Measurements from ENCODE around the gene SPESP1. TPM values are rescaled to one million over a fixed set of nuclear protein-coding genes. Genes with fewer than 3 reads are reported as not detected.

The SPESP1 gene
- total and polyA plus RNA-seq, 9 of the 15 experiments (the other 6 are each of a cell fraction or from before 2014, with no cell fraction given) = not detected

DNA sequence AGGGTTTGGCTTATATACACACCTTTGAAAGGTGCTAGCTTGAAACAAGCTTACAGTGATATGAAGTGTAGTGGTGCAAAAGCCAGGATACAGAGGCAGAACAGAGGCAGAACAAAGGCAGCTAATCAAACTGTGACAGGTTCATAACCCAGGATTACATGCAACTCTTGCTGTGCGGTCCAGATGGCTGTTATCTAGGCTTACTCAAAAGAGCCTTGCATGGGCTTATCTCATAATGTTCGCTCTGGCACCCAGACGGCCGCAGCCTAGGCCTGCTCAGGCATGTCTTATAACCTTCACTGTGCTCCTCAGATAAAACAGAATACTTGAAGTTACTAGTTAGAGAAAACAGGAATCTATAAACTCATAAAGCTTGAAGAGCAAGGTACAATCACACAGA is 61.4 kb downstream of the SPESP1 start (continued):
- TF ChIP-seq ZNF146 (CRISPR knock-in tag; IDR thresholded peaks at IDR 0.05; ENCODE audit: unreplicated experiment) (no peak), MCM7 (IDR thresholded peaks at IDR 0.05) (no peak), HNRNPUL1 (IDR thresholded peaks at IDR 0.05; ENCODE audit: low read length) (no peak), NR1H2 (CRISPR knock-in tag; IDR thresholded peaks at IDR 0.05) (no peak), ZFP30 (CRISPR knock-in tag; IDR thresholded peaks at IDR 0.05; ENCODE audit: borderline replicate concordance) (no peak), PTRF (tag; IDR thresholded peaks at IDR 0.05) (no peak), HINFP (tag; conservative IDR thresholded peaks at IDR 0.05; ENCODE audit: low read depth) (no peak), NR2C2 (CRISPR knock-in tag; IDR thresholded peaks at IDR 0.05) (peak; percentile 31; the same call in 1 of the 2 replicates), NR2C2 (tag; IDR thresholded peaks at IDR 0.05) (peak; percentile 76), SRSF9 (IDR thresholded peaks at IDR 0.05; ENCODE audit: borderline replicate concordance, low read depth, low read length) (no peak), ZNF778 (CRISPR knock-in tag; IDR thresholded peaks at IDR 0.05) (no peak), TAF7 (tag; IDR thresholded peaks at IDR 0.05) (no peak), ELF4 (CRISPR knock-in tag; IDR thresholded peaks at IDR 0.05) (no peak), SNRNP70 (optimal IDR thresholded peaks at IDR 0.05; ENCODE audit: low read depth, low read length) (no peak), TEAD4 (IDR thresholded peaks at IDR 0.05; ENCODE audit: low read length) (peak; percentile 100), TEAD4 (CRISPR knock-in tag; IDR thresholded peaks at IDR 0.05; ENCODE audit: borderline replicate concordance) (no peak), MECOM (CRISPR knock-in tag; IDR thresholded peaks at IDR 0.05) (peak; percentile 28; the same call in 1 of the 2 replicates), ERF (CRISPR knock-in tag; IDR thresholded peaks at IDR 0.05) (peak; percentile 49; the same call in 1 of the 2 replicates), MAFG (tag; conservative IDR thresholded peaks at IDR 0.05) (no peak; the same call in 1 of the 2 replicates), PURB (CRISPR knock-in tag; IDR thresholded peaks at IDR 0.05; ENCODE audit: low read depth) (no peak), TEAD2 (tag; IDR thresholded peaks at IDR 0.05) (no peak; the same call in 1 of the 2 replicates), U2AF1 (optimal IDR thresholded peaks at IDR 0.05; ENCODE audit: low read depth, low read length) (no peak), KDM5B (IDR thresholded peaks at IDR 0.05; ENCODE audit: insufficient replicate concordance, low read depth, low read length) (no peak), RUNX1 (IDR thresholded peaks at IDR 0.05; ENCODE audit: low read depth) (peak; percentile 81; the same call in 1 of the 2 replicates), ATF1 (CRISPR knock-in tag; IDR thresholded peaks at IDR 0.05) (no peak), ATF1 (tag; IDR thresholded peaks at IDR 0.05) (peak; percentile 68), ESRRA (IDR thresholded peaks at IDR 0.05; ENCODE audit: borderline replicate concordance, low read depth) (peak; percentile 75; the same call in 1 of the 2 replicates), ZNF184 (CRISPR knock-in tag; IDR thresholded peaks at IDR 0.05) (no peak)
- TF ChIP-seq, protein P1, sequence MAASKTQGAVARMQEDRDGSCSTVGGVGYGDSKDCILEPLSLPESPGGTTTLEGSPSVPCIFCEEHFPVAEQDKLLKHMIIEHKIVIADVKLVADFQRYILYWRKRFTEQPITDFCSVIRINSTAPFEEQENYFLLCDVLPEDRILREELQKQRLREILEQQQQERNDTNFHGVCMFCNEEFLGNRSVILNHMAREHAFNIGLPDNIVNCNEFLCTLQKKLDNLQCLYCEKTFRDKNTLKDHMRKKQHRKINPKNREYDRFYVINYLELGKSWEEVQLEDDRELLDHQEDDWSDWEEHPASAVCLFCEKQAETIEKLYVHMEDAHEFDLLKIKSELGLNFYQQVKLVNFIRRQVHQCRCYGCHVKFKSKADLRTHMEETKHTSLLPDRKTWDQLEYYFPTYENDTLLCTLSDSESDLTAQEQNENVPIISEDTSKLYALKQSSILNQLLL (CRISPR knock-in tag; IDR thresholded peaks at IDR 0.05; ENCODE audit: borderline replicate concordance) = no peak
- TF ChIP-seq, protein P2, sequence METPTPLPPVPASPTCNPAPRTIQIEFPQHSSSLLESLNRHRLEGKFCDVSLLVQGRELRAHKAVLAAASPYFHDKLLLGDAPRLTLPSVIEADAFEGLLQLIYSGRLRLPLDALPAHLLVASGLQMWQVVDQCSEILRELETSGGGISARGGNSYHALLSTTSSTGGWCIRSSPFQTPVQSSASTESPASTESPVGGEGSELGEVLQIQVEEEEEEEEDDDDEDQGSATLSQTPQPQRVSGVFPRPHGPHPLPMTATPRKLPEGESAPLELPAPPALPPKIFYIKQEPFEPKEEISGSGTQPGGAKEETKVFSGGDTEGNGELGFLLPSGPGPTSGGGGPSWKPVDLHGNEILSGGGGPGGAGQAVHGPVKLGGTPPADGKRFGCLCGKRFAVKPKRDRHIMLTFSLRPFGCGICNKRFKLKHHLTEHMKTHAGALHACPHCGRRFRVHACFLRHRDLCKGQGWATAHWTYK (CRISPR knock-in tag; IDR thresholded peaks at IDR 0.05) = no peak

Data from K562 (cell line).